NCI-H1930 (cell line): ENCODE results near the gene SLC30A9.
A peak's percentile ranks its signal among the peaks of the same experiment; 100 is the strongest.

ENCODE experiments used
- DNase-seq, 2 experiments: peaks; one replicate each; lab custom pipeline; 2025; lab: John Stamatoyannopoulos, UW

Gene SLC30A9

DNA sequence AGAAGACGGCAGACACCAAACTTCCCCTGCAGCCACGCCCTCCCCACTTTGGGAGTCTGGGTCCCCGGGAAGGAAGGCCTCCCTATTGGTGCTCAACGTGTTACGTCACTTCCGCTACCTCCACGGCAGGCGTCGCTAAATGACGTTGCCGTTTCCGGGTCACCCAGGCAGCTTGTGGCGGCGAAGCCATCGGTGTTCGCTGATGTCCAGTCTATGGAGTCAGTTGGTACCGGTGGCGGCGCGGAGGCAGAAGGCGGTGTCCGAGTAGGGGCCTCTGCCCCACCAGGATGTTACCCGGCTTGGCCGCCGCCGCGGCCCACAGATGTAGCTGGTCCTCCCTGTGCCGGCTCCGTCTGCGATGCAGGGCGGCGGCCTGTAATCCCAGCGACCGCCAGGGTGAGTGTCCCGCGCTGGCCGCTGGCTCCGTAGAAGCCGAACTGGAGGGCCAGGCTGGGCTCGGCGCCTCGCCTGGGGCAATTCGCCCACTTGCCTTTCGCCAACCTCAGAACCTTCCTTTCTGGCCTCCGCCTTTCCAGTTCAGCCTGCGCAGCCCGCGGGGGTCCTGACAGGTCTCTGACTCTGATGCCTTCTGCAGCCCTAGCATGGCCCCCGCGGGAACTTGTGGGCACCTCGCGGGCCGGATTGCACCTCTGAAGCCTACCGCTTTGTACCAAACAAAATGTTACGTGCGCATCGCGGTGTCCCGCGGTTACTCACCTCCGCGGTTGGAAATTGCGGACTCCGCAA is at the start of gene SLC30A9:
SLC30A9 (plus strand) TSS at position 166 of the 747 bp plus-strand sequence; CDS start at position 288, 122 bp downstream.
- DNase-seq: peak; percentile 78 to 86

DNA sequence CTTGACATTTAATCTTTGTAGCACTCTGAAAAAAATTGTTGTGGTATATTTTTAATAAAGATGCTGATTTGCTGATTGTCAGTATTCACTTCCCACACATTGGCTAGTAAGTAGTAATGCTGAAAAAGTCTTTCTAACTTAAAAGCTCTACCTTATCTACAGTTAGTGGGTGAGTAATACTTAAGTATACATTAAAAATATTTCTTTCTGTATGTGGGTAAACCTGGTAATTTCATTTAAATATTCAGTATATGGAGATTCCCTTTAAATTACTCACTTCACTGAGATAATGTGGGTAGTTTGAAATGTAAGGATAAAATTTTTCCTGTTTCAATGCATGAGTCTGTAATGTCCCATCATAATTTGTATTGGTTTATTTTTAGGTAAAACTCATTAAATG is 49.5 kb upstream of the SLC30A9 start:
- no peak for DNase-seq

GRCh38 chr4:41943506-41943905 is 46.8 kb upstream of the SLC30A9 start:
- DNase-seq: no peak

- DNase-seq: no peak
These were observed 46.2 kb upstream of the SLC30A9 start for GRCh38 chr4:41944089-41944488.

GRCh38 chr4:41949531-41949930 is 40.8 kb upstream of the SLC30A9 start:
- no peak for DNase-seq

DNA sequence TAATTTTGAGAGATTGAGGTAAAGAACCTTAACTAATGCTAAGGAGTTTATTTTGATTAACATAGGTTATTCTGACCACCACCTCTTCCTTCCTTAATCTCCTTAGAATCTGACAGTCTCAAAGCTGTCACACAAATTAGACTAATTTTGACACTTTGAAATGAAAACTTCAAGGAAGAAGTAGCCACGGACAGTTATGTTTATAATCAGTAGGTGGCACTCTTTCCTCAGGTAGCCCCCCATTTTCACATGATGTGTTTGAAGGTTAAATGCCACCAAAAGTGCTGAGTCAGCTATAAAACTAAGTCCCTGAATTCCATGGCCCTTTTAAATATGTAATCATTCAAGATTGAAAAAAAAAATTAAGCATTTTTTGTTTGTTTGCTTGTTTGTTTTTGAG is 32.7 kb upstream of the SLC30A9 start:
- no peak for DNase-seq

- DNase-seq: no peak
These were observed 27.2 kb upstream of the SLC30A9 start for GRCh38 chr4:41963105-41963504.

DNA sequence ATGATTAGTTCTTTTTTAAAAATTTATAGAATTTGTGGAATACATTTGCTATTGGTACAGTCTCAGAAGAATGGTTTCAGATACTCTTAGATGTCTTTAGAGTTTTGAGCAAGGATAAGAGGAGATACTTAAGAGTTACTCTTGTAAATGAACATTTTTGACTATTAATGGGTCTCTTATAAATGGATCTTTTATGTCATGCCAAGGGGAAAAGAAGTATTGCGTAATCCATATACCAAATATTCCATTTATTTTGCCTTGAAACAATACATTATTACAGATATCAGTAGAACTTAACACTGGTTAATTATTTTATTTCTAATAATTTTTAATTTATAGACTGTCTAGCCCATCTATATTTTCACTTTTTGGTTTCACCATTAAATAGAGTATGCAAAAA is 25.9 kb upstream of the SLC30A9 start:
- no peak for DNase-seq

GRCh38 chr4:41967392-41967791 is 22.9 kb upstream of the SLC30A9 start:
- DNase-seq: no peak

GRCh38 chr4:41969671-41970070 is 20.7 kb upstream of the SLC30A9 start:
- DNase-seq: no peak

GRCh38 chr4:41975341-41975740 is 15.0 kb upstream of the SLC30A9 start:
- DNase-seq: no peak

DNA sequence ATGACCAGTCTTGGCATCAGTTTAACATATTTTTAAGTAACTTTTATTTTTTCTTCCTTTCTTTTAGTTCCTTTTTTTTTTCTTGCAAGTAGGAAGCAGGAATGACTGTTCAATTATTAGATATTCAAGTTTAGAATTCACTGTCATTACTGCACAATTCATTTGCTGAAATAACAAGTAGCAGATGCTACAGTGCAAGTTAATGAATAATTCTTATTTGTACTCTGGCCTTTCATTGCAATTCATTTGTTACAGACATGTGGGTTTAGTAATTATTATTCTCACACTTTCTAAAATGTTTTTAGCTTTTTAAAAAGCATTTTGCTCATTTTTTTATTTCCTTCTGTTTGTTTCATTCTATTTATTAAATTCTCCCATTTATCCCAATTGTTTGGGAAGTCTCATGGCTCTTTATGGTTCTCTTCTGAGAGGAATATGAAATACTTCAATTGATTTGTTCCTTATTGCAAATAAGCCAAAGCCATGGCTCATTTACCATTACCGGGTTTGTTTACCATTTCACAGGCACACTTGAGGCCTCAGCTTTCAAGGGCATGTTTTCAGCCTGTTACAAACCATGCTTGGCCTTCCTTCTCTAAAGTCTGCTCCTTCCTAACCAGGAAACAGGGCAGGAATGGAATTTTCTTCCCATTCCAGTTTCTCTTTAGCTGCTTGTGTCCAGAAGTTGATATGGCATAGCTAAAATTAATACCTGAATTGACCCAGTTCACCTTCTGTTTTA is 13.4 kb upstream of the SLC30A9 start:
- DNase-seq: no peak

DNA sequence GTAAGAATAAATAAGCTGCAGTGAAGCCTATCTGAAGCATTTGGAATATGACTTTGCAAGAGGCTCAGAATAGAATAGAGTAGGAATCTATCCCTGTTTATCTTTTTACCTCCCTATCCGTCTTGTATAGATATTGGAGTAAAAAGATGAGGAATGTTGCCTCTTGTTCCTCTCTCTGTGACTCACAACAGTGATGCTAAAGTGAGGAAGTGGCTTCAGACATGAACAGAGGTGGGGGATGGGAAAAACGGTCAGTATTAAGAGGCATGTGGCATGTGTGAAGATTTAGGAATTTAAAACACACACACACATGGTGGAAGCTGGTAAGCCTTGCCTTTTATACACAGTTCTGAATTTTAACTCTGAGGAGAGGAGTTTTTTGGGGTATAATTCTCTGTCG is 12.6 kb upstream of the SLC30A9 start:
- no peak for DNase-seq

GRCh38 chr4:41981456-41981855 is 8.9 kb upstream of the SLC30A9 start, which contains the start of gene DCAF4L1:
DCAF4L1 (plus strand) TSS chr4:41981756; CDS start chr4:41981793, 37 bp downstream.
- DNase-seq: no peak

- no peak for DNase-seq
These were observed 7.6 kb upstream of the SLC30A9 start for GRCh38 chr4:41982716-41983115.

GRCh38 chr4:41985151-41985550 is 5.2 kb upstream of the SLC30A9 start:
- DNase-seq: no peak

- DNase-seq: no peak
These were observed 351 bp upstream of the SLC30A9 start for GRCh38 chr4:41989994-41990364.

DNA sequence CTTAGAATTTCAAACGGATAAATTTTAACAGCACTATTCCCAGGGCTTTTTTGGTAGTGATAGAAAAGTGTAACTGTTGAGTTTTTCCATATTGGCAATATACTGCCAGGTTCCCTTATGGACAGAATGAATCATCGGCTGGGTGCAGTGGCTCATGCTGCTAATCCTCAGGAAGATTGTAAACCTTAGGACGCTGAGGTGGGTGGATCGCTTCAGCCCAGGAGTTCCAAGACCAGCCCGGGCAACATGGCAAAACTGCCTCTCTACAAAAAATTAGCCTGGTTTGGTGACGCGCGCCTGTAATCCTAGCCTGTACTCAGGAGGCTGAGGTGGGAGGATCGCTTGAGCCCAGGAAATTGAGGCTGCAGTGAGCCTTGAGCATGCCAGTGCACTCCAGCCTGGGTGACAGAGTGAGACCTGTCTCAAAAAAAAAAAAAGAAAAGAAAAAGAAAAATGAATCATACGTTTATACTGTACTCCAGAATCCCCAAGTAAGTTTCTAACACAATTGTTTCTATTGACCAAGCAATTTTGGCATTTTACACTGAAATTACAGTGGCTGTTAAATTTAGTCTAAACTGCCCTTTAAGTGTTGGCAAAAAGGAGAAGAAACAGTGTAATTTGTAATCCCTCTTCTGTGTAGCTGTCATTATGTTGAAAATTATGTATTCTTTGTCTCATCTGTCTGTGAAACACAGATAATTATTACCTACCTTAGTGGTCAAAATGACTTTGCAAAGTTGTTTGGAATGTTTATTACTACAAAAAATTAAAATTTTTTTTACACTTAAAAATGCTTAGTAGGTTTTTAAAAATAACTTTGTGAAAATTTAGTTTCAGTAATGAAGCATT is 1.8 kb downstream of the SLC30A9 start:
- DNase-seq: no peak

GRCh38 chr4:41992967-41993857 is 2.9 kb downstream of the SLC30A9 start:
- DNase-seq: no peak

DNA sequence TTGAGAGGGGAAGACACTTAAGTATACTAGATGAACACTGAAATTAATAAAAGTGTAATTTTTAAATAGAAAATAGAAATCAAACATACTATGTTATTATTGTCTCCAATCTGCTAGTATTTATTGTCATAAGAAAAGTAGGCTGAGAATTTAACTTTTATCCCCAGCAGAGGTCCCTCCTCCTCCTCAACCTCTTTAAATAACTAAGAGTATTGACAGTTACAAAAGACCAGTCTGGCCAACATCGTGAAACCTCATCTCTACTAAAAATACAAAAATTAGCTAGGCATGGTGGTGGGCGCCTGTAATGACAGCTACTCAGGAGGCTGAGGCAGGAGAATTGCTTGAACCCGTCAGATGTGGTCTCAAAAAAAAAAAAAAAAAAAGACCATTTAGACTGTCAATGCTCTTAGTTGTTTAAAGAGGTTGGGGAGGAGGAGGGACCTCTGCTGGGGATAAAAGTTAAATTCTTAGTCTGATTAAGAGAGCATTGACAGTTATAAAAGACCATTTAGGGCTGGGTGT is 4.2 kb downstream of the SLC30A9 start:
- DNase-seq: no peak

DNA sequence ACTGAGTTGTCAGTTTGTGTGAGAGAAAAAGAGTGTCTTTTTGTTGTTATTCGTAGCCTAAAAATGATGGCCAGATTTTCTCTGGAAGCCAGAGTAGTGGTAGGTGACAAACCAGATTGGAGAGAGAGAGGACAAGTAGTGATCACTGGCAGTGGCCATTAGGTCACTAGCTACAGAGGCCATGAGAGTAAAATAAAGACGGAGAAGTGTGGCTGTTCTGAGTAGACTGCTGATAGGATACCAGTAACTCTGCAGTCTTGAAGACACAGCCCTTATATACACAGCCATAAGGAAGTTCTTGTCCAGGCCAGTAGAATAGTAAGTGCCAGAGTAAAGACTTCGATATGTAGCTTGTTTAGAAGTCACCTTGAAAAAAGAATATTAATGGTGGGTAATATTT is 7.7 kb downstream of the SLC30A9 start:
- no peak for DNase-seq
